ENCODE measurements around the gene JPH2.

The JPH2 gene

GRCh38 chr20:44091026-44091425, 96.0 kb downstream of the JPH2 start:
- Histone ChIP-seq H3K27me3 (ENCODE audit: control insufficient read depth in 2 of 2, insufficient read depth in 2 of 2, low read length in 2 of 2) (peaks cover 0 to 2% of the 10 kb centered on the region in 2 donors), H3K36me3 (ENCODE audit: control insufficient read depth in 2 of 2, insufficient read depth in 2 of 2, low read length in 2 of 2) (no peaks in the 10 kb centered on the region), H3K4me1 (ENCODE audit: control insufficient read depth in 2 of 2, insufficient read depth in 2 of 2, low read length in 2 of 2) (no peaks in the 10 kb centered on the region), H3K27ac (ENCODE audit: low read depth in 2 of 2, low read length in 2 of 2) (no peak overlapping the region), H3K4me3 (ENCODE audit: low read length in 2 of 2) (no peak overlapping the region), H3K9ac (ENCODE audit: low read depth in 1 of 2, low read length in 2 of 2) (no peak overlapping the region), H3K9me3 (ENCODE audit: control insufficient read depth in 2 of 2, low read length in 2 of 2) (no peaks in the 10 kb centered on the region)

- no peaks in the 10 kb centered on the region for H3K4me1 ChIP-seq (ENCODE audit: control insufficient read depth in 2 of 2, insufficient read depth in 2 of 2, low read length in 2 of 2)
- H3K9ac ChIP-seq (ENCODE audit: low read depth in 1 of 2, low read length in 2 of 2) = no peak overlapping the region
- H3K27ac ChIP-seq (ENCODE audit: low read depth in 2 of 2, low read length in 2 of 2) = no peak overlapping the region
- H3K27me3 ChIP-seq (ENCODE audit: control insufficient read depth in 2 of 2, insufficient read depth in 2 of 2, low read length in 2 of 2) = peaks cover 0 to 2% of the 10 kb centered on the region in 2 donors
- H3K36me3 ChIP-seq (ENCODE audit: control insufficient read depth in 2 of 2, insufficient read depth in 2 of 2, low read length in 2 of 2) = no peaks in the 10 kb centered on the region
- no peaks in the 10 kb centered on the region for H3K9me3 ChIP-seq (ENCODE audit: control insufficient read depth in 2 of 2, low read length in 2 of 2)
- no peak overlapping the region for H3K4me3 ChIP-seq (ENCODE audit: low read length in 2 of 2)
These were observed 96.9 kb downstream of the JPH2 start for GRCh38 chr20:44089987-44090674.

- no peaks in the 10 kb centered on the region for H3K9me3 ChIP-seq (ENCODE audit: control insufficient read depth in 2 of 2, low read length in 2 of 2)
- H3K27ac ChIP-seq (ENCODE audit: low read depth in 2 of 2, low read length in 2 of 2) = no peak overlapping the region
- peaks cover 0 to 2% of the 10 kb centered on the region in 2 donors for H3K27me3 ChIP-seq (ENCODE audit: control insufficient read depth in 2 of 2, insufficient read depth in 2 of 2, low read length in 2 of 2)
- H3K36me3 ChIP-seq (ENCODE audit: control insufficient read depth in 2 of 2, insufficient read depth in 2 of 2, low read length in 2 of 2) = no peaks in the 10 kb centered on the region
- H3K4me3 ChIP-seq (ENCODE audit: low read length in 2 of 2) = no peak overlapping the region
- H3K4me1 ChIP-seq (ENCODE audit: control insufficient read depth in 2 of 2, insufficient read depth in 2 of 2, low read length in 2 of 2) = no peaks in the 10 kb centered on the region
- no peak overlapping the region for H3K9ac ChIP-seq (ENCODE audit: low read depth in 1 of 2, low read length in 2 of 2)
These were observed 99.2 kb downstream of the JPH2 start for GRCh38 chr20:44087857-44088120.

- Histone ChIP-seq H3K36me3 (ENCODE audit: control insufficient read depth in 2 of 2, insufficient read depth in 2 of 2, low read length in 2 of 2) (no peaks in the 10 kb centered on the region), H3K9me3 (ENCODE audit: control insufficient read depth in 2 of 2, low read length in 2 of 2) (no peaks in the 10 kb centered on the region), H3K4me3 (ENCODE audit: low read length in 2 of 2) (no peak overlapping the region), H3K9ac (ENCODE audit: low read depth in 1 of 2, low read length in 2 of 2) (no peak overlapping the region), H3K4me1 (ENCODE audit: control insufficient read depth in 2 of 2, insufficient read depth in 2 of 2, low read length in 2 of 2) (no peaks in the 10 kb centered on the region), H3K27ac (ENCODE audit: low read depth in 2 of 2, low read length in 2 of 2) (no peak overlapping the region), H3K27me3 (ENCODE audit: control insufficient read depth in 2 of 2, insufficient read depth in 2 of 2, low read length in 2 of 2) (no peaks in the 10 kb centered on the region)
These were observed 99.7 kb downstream of the JPH2 start for GRCh38 chr20:44087051-44087856.

DNA sequence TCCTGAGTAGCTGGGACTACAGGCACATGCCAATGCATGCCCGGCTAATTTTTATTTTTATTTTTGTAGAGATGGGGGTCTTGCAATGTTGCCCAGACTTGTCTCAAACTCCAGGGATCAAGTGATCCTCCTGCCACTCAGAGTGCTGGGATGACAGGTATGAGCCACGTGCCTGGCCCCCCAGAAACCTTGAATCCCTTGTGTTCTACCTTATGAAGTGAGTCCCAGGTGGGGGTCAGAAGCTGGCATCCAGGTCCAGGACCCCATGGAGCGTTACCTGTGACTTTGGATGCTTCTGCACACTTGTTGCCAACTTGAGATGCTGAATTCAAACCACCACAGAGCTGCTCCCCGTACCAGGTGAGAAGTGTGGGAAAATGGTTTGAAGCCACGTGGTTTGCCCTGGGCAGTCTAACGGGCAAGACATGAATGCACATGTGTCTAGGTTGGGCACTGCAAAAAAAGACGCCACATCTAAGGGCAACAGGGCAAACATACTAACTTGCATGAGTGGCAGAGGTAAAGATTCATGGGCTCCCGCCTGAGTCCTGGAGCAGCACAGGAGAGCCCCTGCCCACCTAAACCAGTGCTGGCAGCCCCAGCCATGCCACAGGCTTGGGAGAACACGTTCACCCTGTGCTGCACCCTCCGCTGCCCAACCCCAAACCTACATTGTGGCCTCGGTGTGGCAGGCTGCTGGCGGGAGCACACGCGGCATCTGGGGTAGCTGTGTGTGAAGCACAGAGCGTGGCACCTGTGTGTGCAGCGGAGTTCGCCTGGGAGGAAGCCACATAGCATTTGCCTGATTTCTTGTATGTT, 101.2 kb downstream of the JPH2 start:
- Histone ChIP-seq H3K4me1 (ENCODE audit: control insufficient read depth in 2 of 2, insufficient read depth in 2 of 2, low read length in 2 of 2) (no peaks in the 10 kb centered on the region), H3K27me3 (ENCODE audit: control insufficient read depth in 2 of 2, insufficient read depth in 2 of 2, low read length in 2 of 2) (no peaks in the 10 kb centered on the region), H3K36me3 (ENCODE audit: control insufficient read depth in 2 of 2, insufficient read depth in 2 of 2, low read length in 2 of 2) (no peaks in the 10 kb centered on the region), H3K9me3 (ENCODE audit: control insufficient read depth in 2 of 2, low read length in 2 of 2) (no peaks in the 10 kb centered on the region), H3K4me3 (ENCODE audit: low read length in 2 of 2) (no peak overlapping the region), H3K27ac (ENCODE audit: low read depth in 2 of 2, low read length in 2 of 2) (no peak overlapping the region), H3K9ac (ENCODE audit: low read depth in 1 of 2, low read length in 2 of 2) (no peak overlapping the region)

DNA sequence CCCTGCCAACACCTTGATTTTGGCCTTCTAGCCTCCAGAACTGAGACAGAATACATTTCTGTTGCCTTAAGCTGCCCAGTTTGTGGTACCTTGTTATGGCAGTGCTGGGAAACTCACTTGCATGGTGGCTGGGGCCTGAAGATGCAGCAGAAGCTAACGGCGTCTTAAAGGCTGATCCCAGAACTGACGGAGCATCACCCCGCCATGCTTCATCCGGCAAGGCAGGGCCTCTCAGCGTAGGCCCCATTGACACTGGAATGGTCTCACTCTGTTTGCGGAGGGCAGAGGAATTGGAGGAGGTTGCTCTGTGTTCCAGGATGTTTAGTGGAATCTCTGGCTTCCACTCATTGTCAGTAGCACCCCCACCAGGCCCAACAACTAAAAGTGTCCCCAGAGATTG, 102.1 kb downstream of the JPH2 start:
- Histone ChIP-seq H3K9me3 (ENCODE audit: control insufficient read depth in 2 of 2, low read length in 2 of 2) (no peaks in the 10 kb centered on the region), H3K4me3 (ENCODE audit: low read length in 2 of 2) (no peak overlapping the region), H3K9ac (ENCODE audit: low read depth in 1 of 2, low read length in 2 of 2) (no peak overlapping the region), H3K36me3 (ENCODE audit: control insufficient read depth in 2 of 2, insufficient read depth in 2 of 2, low read length in 2 of 2) (no peaks in the 10 kb centered on the region), H3K27ac (ENCODE audit: low read depth in 2 of 2, low read length in 2 of 2) (no peak overlapping the region), H3K4me1 (ENCODE audit: control insufficient read depth in 2 of 2, insufficient read depth in 2 of 2, low read length in 2 of 2) (no peaks in the 10 kb centered on the region), H3K27me3 (ENCODE audit: control insufficient read depth in 2 of 2, insufficient read depth in 2 of 2, low read length in 2 of 2) (no peaks in the 10 kb centered on the region)

GRCh38 chr20:44084439-44084838, 102.5 kb downstream of the JPH2 start:
- no peaks in the 10 kb centered on the region for H3K9me3 ChIP-seq (ENCODE audit: control insufficient read depth in 2 of 2, low read length in 2 of 2)
- no peak overlapping the region for H3K27ac ChIP-seq (ENCODE audit: low read depth in 2 of 2, low read length in 2 of 2)
- H3K4me1 ChIP-seq (ENCODE audit: control insufficient read depth in 2 of 2, insufficient read depth in 2 of 2, low read length in 2 of 2) = no peaks in the 10 kb centered on the region
- no peak overlapping the region for H3K4me3 ChIP-seq (ENCODE audit: low read length in 2 of 2)
- H3K9ac ChIP-seq (ENCODE audit: low read depth in 1 of 2, low read length in 2 of 2) = no peak overlapping the region
- no peaks in the 10 kb centered on the region for H3K27me3 ChIP-seq (ENCODE audit: control insufficient read depth in 2 of 2, insufficient read depth in 2 of 2, low read length in 2 of 2)
- H3K36me3 ChIP-seq (ENCODE audit: control insufficient read depth in 2 of 2, insufficient read depth in 2 of 2, low read length in 2 of 2) = no peaks in the 10 kb centered on the region

DNA sequence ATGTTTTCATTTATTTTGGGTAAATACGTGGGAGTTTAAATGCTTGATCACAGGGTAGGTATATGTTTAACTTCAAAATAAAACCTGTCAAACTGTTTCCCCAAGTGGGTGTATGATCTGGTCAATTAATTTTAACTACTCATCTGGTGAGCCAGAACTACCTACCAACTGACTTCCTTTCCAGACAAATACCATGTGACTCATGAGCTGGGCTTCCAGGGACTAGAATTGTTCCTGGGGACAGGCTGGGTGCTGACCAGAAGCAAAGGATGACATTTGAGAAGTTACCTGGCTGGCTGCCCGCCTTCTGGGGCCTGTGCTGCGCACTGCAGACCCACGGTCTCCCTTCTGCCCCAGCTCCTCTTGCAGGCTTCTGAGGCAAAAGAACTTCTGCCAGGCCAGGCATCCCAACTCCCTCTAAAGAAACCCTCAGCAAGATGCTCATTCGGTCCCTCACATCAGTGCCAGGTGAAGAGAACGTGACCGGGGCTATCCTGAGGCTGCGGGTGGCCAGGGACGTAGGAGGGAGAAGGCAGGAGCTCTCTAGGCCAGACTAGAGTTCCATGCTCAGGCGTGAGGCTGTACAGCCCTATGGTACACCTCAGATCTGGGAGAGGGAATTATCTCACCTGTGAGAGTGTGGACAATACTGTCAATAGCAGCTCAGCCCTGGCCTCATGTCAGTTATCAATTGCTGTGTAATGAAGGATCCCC, 103.6 kb downstream of the JPH2 start:
- Histone ChIP-seq H3K9me3 (ENCODE audit: control insufficient read depth in 2 of 2, low read length in 2 of 2) (no peaks in the 10 kb centered on the region), H3K27me3 (ENCODE audit: control insufficient read depth in 2 of 2, insufficient read depth in 2 of 2, low read length in 2 of 2) (no peaks in the 10 kb centered on the region), H3K4me3 (ENCODE audit: low read length in 2 of 2) (no peak overlapping the region), H3K27ac (ENCODE audit: low read depth in 2 of 2, low read length in 2 of 2) (no peak overlapping the region), H3K36me3 (ENCODE audit: control insufficient read depth in 2 of 2, insufficient read depth in 2 of 2, low read length in 2 of 2) (no peaks in the 10 kb centered on the region), H3K9ac (ENCODE audit: low read depth in 1 of 2, low read length in 2 of 2) (no peak overlapping the region), H3K4me1 (ENCODE audit: control insufficient read depth in 2 of 2, insufficient read depth in 2 of 2, low read length in 2 of 2) (no peaks in the 10 kb centered on the region)

DNA sequence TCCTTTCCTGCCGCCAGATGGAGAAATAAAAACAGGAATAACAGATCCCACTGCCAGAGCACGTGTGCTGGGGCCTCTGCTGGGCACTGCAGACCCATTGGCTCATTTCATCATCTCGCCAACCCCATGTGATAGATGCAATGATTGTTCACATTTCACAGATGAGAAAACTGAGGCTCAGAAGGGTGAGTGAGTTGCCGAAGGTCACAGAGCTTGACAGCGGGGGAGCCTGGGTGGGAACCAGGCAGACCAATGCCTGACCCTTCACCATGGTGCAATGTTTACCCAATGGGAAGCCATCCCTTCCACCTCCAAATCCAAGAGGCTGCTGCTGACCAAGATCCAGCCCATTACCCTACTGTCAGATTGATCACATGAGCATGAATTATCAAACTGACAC, 105.1 kb downstream of the JPH2 start:
- H3K9ac ChIP-seq (ENCODE audit: low read depth in 1 of 2, low read length in 2 of 2) = no peak overlapping the region
- no peak overlapping the region for H3K4me3 ChIP-seq (ENCODE audit: low read length in 2 of 2)
- H3K27me3 ChIP-seq (ENCODE audit: control insufficient read depth in 2 of 2, insufficient read depth in 2 of 2, low read length in 2 of 2) = no peaks in the 10 kb centered on the region
- no peaks in the 10 kb centered on the region for H3K36me3 ChIP-seq (ENCODE audit: control insufficient read depth in 2 of 2, insufficient read depth in 2 of 2, low read length in 2 of 2)
- no peak overlapping the region for H3K27ac ChIP-seq (ENCODE audit: low read depth in 2 of 2, low read length in 2 of 2)
- H3K9me3 ChIP-seq (ENCODE audit: control insufficient read depth in 2 of 2, low read length in 2 of 2) = no peaks in the 10 kb centered on the region
- H3K4me1 ChIP-seq (ENCODE audit: control insufficient read depth in 2 of 2, insufficient read depth in 2 of 2, low read length in 2 of 2) = no peaks in the 10 kb centered on the region

- Histone ChIP-seq H3K36me3 (ENCODE audit: control insufficient read depth in 2 of 2, insufficient read depth in 2 of 2, low read length in 2 of 2) (no peaks in the 10 kb centered on the region), H3K9ac (ENCODE audit: low read depth in 1 of 2, low read length in 2 of 2) (no peak overlapping the region), H3K4me1 (ENCODE audit: control insufficient read depth in 2 of 2, insufficient read depth in 2 of 2, low read length in 2 of 2) (no peaks in the 10 kb centered on the region), H3K27me3 (ENCODE audit: control insufficient read depth in 2 of 2, insufficient read depth in 2 of 2, low read length in 2 of 2) (no peaks in the 10 kb centered on the region), H3K9me3 (ENCODE audit: control insufficient read depth in 2 of 2, low read length in 2 of 2) (no peaks in the 10 kb centered on the region), H3K4me3 (ENCODE audit: low read length in 2 of 2) (no peak overlapping the region), H3K27ac (ENCODE audit: low read depth in 2 of 2, low read length in 2 of 2) (no peak overlapping the region)
These were observed 105.5 kb downstream of the JPH2 start for GRCh38 chr20:44081476-44081875.

All from mucosa of rectum (tissue), 2 donors.